Motor neuron (in vitro differentiated cells): ENCODE results near the gene AASDHPPT. TPM values are rescaled to one million over a fixed set of nuclear protein-coding genes. Genes with fewer than 3 reads are reported as not detected.

Source experiments
- ATAC-seq, 8 experiments: fragments of 200-7000 bp; cut with Tn5 transposase; replicated peaks in 6 of 8; 2 replicates each; pipeline ENCODE4 v1.8.0; 2021; ENCODE audit warnings: mild to moderate bottlenecking in 8 of 8, moderate library complexity in 8 of 8
- H3K27ac ChIP-seq, 2 donors: fragments of 250-450 bp; sonication (Bioruptor Pico); 2 replicates each; pipeline ENCODE4 v1.9.0; 2021; ENCODE audit warnings: antibody characterized with exemption in 2 of 2, mild to moderate bottlenecking in 2 of 2, moderate library complexity in 1 of 2
- H3K4me1 ChIP-seq, 2 donors: fragments of 250-450 bp; sonication (Bioruptor Pico); replicated peaks in 1 of 2; 2 replicates each; pipeline ENCODE4 v1.6.1; 2021; ENCODE audit warnings: antibody characterized with exemption in 2 of 2, mild to moderate bottlenecking in 2 of 2, moderate library complexity in 1 of 2
- H3K4me3 ChIP-seq, 5 donors: fragments of 250-450 bp; sonication (Bioruptor Pico); 2 replicates each; pipeline ENCODE4 v1.9.0; 2021; ENCODE audit warnings: antibody characterized with exemption in 5 of 5, mild to moderate bottlenecking in 5 of 5, moderate library complexity in 4 of 5
- WGBS, 10 experiments: fragments of 450-650 bp; shearing (Covaris generic); methylation state at CpG; one replicate each; pipeline ENCODE4 v1.0.0; 2022; 5-methylcytosine and 5-hydroxymethylcytosine counted together
- in situ Hi-C, 9 experiments: fragments of 400-800 bp; cut with MboI; loops; one replicate each; pipeline ENCODE4 v1.15.0; 2021; ENCODE audit warnings: low sequenced_read_pairs in 9 of 9, low pct_unique_long_range_greater_than_20kb in 2 of 9; ENCODE audit not compliant: unreplicated experiment in 9 of 9
- total RNA-seq, 8 experiments: library from RNA; unstranded; fragments of 300-600 nt; gene quantifications; 2 replicates each; pipeline versions ENCODE4 v1.2.3 to v1.2.4, GENCODE V29; 2022

Gene AASDHPPT
- total RNA-seq, 8 experiments from 2014 or later: 61.9 to 83.7 (median 77.2) TPM

- no peak overlapping the region for H3K27ac ChIP-seq
- in situ Hi-C loops: no loop called here
- no peak for ATAC-seq
- H3K4me3 ChIP-seq: no peak overlapping the region
- 75 to 100% (median 90%) methylated on average over 1 of the region's 1 CpG; no CpG with 5 or more reads in 3 of the 10 experiments for WGBS, 10 experiments
- H3K4me1 ChIP-seq: peaks cover under 1 to 10% of the 10 kb centered on the region in 2 donors
Observed at GRCh38 chr11:106092446-106092845, 15.0 kb downstream of the AASDHPPT start.

GRCh38 chr11:106098893-106099553 is 21.6 kb downstream of the AASDHPPT start:
- ATAC-seq: no peak
- in situ Hi-C loops: no loop called here
- no peak overlapping the region for H3K4me3 ChIP-seq
- H3K4me1 ChIP-seq: no peaks in the 10 kb centered on the region
- no peak overlapping the region for H3K27ac ChIP-seq
- WGBS, 10 experiments: 69 to 100% (median 100%) methylated on average over 1 of the region's 1 CpG; no CpG with 5 or more reads in 1 of the 10 experiments

DNA sequence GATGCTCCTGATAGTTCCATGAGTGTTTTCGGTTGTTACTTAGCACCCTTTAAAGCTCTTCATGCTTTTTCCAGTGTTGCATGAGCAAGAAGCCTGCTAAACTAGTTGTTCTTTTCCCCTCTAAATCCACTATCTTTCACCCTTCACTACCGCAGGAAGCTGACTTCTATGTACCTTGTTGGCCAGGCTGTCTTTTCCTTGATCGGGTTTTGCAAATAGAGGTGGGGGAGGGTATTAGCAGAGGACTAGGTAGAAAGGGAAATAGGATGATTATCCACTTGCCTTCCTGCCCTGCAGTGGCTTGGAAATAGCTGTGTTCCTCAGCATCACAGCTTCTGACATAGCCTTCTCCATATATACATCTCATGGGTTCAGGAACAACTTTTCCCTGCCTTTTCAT is 23.9 kb downstream of the AASDHPPT start:
- no peak overlapping the region for H3K4me3 ChIP-seq
- ATAC-seq: no peak
- WGBS, 10 experiments: 57 to 100% (median 98%) methylated on average over 1 to 3 of the region's 3 CpGs; no CpG with 5 or more reads in 2 of the 10 experiments
- no peaks in the 10 kb centered on the region for H3K4me1 ChIP-seq
- in situ Hi-C loops: no loop called here
- H3K27ac ChIP-seq: no peak overlapping the region

DNA sequence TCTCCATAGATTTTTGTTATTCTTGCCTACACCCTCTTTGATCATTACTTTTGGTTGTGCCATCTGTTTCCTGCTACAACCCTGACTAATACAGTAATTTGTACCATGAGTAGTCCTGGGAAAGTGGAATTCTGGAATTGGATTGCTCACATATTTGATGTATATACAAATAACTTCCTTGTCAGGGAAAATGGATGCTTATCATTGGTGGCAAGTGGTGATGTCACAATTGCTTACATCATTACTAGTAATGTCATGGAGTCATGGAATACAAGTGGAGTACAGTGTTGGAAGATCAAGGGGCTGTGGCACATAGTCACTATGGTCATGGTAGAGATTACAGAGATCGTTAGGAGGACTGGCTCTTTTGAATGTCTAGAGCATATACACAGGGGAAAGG is 24.4 kb downstream of the AASDHPPT start:
- in situ Hi-C loops: no loop called here
- peak in 2 of 8 experiments; percentile 65 to 93 for ATAC-seq

DNA sequence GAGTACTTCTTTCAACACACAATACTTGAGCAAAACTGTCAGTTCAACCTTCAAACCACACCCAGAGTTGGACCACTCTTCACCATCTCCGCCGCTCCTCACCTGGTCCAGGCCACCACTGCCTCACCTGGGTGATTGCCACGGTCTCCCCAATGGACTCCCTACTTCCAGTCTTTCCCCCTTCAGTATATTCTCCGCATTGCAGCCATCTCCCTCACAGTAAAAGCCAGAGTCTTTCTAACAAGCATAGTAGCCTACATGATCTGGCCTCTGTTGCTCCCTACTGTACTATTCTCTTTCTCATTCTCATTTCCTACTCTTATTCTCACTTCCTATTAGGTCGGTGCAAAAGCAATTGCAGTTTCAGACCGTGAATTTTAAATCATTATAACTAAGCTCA is 28.5 kb downstream of the AASDHPPT start:
- Histone ChIP-seq H3K4me1 (no peaks in the 10 kb centered on the region), H3K27ac (no peak overlapping the region), H3K4me3 (no peak overlapping the region)
- ATAC-seq: no peak
- WGBS, 10 experiments: 17 to 100% (median 65%) methylated on average over 2 to 6 of the region's 6 CpGs
- in situ Hi-C loops: no loop called here

More for the DNA sequence above, 24.4 kb downstream of the AASDHPPT start:
- 67 to 100% (median 87%) methylated on average over 1 of the region's 1 CpG; no CpG with 5 or more reads in 2 of the 10 experiments for WGBS, 10 experiments
- Histone ChIP-seq H3K4me1 (no peaks in the 10 kb centered on the region), H3K27ac (no peak overlapping the region), H3K4me3 (no peak overlapping the region)

DNA sequence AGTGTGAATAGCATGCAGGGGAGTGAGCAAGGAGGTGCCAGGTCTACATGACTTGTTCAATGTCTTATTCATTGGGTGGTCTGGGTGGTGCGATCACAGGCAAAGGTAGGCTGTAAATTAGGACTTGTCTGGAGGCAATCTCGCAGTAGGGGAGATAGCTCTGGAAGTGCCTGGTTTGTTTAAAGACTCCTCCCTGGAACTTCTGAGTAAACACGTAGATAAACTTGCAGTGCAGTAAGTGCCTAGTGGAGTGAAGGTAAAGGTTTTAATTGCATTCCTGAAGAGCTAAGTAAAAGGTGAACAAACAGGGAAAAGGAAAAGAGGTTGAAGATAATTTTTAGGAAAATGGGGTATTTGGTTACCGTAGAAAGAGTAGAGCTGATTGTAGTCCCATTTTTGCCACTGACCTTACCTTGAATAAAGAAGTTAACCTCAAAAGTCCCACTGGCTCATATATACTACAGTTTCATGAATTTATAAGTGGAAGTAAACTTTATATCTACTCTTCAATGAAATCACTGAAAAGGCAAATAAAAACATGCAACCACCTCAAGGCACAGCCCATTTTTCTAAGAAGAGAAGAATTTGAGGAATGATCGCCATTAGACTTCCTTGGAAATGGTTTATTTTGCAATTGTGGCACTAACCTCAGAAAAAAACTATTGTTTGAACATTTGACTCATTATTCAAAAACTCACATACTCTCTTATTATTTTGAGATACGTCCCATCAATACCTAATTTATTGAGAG is 44.3 kb downstream of the AASDHPPT start:
- 19 to 100% (median 84%) methylated on average over 2 to 6 of the region's 6 CpGs for WGBS, 10 experiments
- no peak overlapping the region for H3K27ac ChIP-seq

GRCh38 chr11:106127604-106128003 is 50.1 kb downstream of the AASDHPPT start:
- H3K4me1 ChIP-seq: no peaks in the 10 kb centered on the region
- in situ Hi-C loops: no loop called here
- H3K4me3 ChIP-seq: no peak overlapping the region
- WGBS, 10 experiments: 8 to 93% (median 64%) methylated on average over 1 to 3 of the region's 3 CpGs
- no peak for ATAC-seq
- no peak overlapping the region for H3K27ac ChIP-seq

More for the DNA sequence above, 44.3 kb downstream of the AASDHPPT start:
- in situ Hi-C loops: no loop called here
- no peaks in the 10 kb centered on the region for H3K4me1 ChIP-seq
- no peak for ATAC-seq
- no peak overlapping the region for H3K4me3 ChIP-seq

GRCh38 chr11:106128740-106129139 is 51.3 kb downstream of the AASDHPPT start:
- no peak for ATAC-seq
- in situ Hi-C loops: no loop called here
- Histone ChIP-seq H3K27ac (no peak overlapping the region), H3K4me3 (no peak overlapping the region), H3K4me1 (no peaks in the 10 kb centered on the region)
- WGBS, 10 experiments: 27 to 86% (median 57%) methylated on average over 1 to 2 of the region's 2 CpGs; no CpG with 5 or more reads in 2 of the 10 experiments

- Histone ChIP-seq H3K27ac (no peak overlapping the region), H3K4me1 (no peaks in the 10 kb centered on the region), H3K4me3 (no peak overlapping the region)
- no peak for ATAC-seq
- WGBS, 10 experiments: 40 to 90% (median 79%) methylated on average over 1 to 2 of the region's 2 CpGs; no CpG with 5 or more reads in 4 of the 10 experiments
- in situ Hi-C loops: no loop called here
Observed at GRCh38 chr11:106131998-106132397, 54.5 kb downstream of the AASDHPPT start.

- ATAC-seq: no peak
- Histone ChIP-seq H3K4me3 (no peak overlapping the region), H3K27ac (no peak overlapping the region), H3K4me1 (no peaks in the 10 kb centered on the region)
- in situ Hi-C loops: no loop called here
- WGBS, 10 experiments: 7 to 92% (median 70%) methylated on average over 2 to 3 of the region's 3 CpGs; no CpG with 5 or more reads in 1 of the 10 experiments
Observed at GRCh38 chr11:106132582-106133354, 55.3 kb downstream of the AASDHPPT start.

- in situ Hi-C loops: no loop called here
- ATAC-seq: peak in 1 of 8 experiments; percentile 23
- Histone ChIP-seq H3K4me3 (no peak overlapping the region), H3K4me1 (no peaks in the 10 kb centered on the region), H3K27ac (no peak overlapping the region)
Observed at GRCh38 chr11:106133529-106133928, 56.1 kb downstream of the AASDHPPT start.

GRCh38 chr11:106137061-106137460 is 59.6 kb downstream of the AASDHPPT start:
- ATAC-seq: no peak
- in situ Hi-C loops: no loop called here
- H3K27ac ChIP-seq: no peak overlapping the region
- H3K4me3 ChIP-seq: no peak overlapping the region
- H3K4me1 ChIP-seq: no peaks in the 10 kb centered on the region

- no peak for ATAC-seq
- Histone ChIP-seq H3K4me1 (no peaks in the 10 kb centered on the region), H3K4me3 (no peak overlapping the region), H3K27ac (no peak overlapping the region)
- in situ Hi-C loops: no loop called here
- 0 to 100% (median 93%) methylated on average over 1 of the region's 1 CpG; no CpG with 5 or more reads in 1 of the 10 experiments for WGBS, 10 experiments
Observed at GRCh38 chr11:106137758-106138157, 60.3 kb downstream of the AASDHPPT start.
